Heart right ventricle (tissue), 16 donors: ENCODE data around the gene OR14A2. TPM values are rescaled to one million over a fixed set of nuclear protein-coding genes. Genes with fewer than 3 reads are reported as not detected.

Experiments
- ATAC-seq, 8 donors: fragments of 200-7000 bp; cut with Tn5 transposase; one replicate each; pipeline ENCODE4 v1.9.1; 2020; ENCODE audit warnings: mild to moderate bottlenecking in 8 of 8, moderate library complexity in 8 of 8, moderate number of reproducible peaks in 1 of 8
- DNase-seq, 2 donors: peaks; one replicate each; pipeline ENCODE4 v3.0.0-alpha.2; 2020
- H3K27ac ChIP-seq, 10 donors: fragments of 200-600 bp; sonication (generic) in 2 of 10; one replicate each; pipeline versions ENCODE4 v1.5.0 to v1.8.0; 2020 to 2022; ENCODE audit warnings: mild to moderate bottlenecking in 3 of 10
- H3K27me3 ChIP-seq, 7 donors: fragments of 200-600 bp; one replicate each; pipeline ENCODE4 v1.8.0; 2021 to 2022; ENCODE audit warnings: mild to moderate bottlenecking in 2 of 7
- H3K36me3 ChIP-seq, 9 donors: fragments of 200-600 bp; sonication (generic) in 1 of 9; one replicate each; pipeline versions ENCODE4 v1.5.0 to v1.8.0; 2020 to 2022; ENCODE audit warnings: mild to moderate bottlenecking in 2 of 9
- H3K4me1 ChIP-seq, 9 donors: fragments of 200-600 bp; sonication (generic) in 1 of 9; one replicate each; pipeline versions ENCODE4 v1.5.0 to v1.8.0; 2020 to 2022; ENCODE audit warnings: mild to moderate bottlenecking in 4 of 9
- H3K4me3 ChIP-seq, 10 donors: fragments of 200-600 bp; sonication (generic) in 2 of 10; one replicate each; pipeline versions ENCODE4 v1.5.0 to v1.8.0; 2020 to 2022; ENCODE audit warnings: mild to moderate bottlenecking in 7 of 10, moderate library complexity in 2 of 10
- H3K9me3 ChIP-seq, 11 donors: fragments of 200-600 bp in 10 of 11; sonication (generic) in 2 of 11; one replicate each; pipeline versions ENCODE4 v1.5.0 to v1.8.0; 2013 to 2022; ENCODE audit warnings: mild to moderate bottlenecking in 2 of 11, control low read depth in 1 of 11, moderate library complexity in 1 of 11
- WGBS, 2 donors: extraction: QIAGEN DNeasy Blood & Tissue Kit; methylation state at CpG; one replicate each; pipeline ENCODE4 v1.1.7; 2013; ENCODE audit warnings: inconsistent platforms in 1 of 2; 5-methylcytosine and 5-hydroxymethylcytosine counted together
- intact Hi-C, 10 donors: fragments of 100-400 bp; cut with DNase I; formaldehyde crosslinking; loops; one replicate each; pipeline versions ENCODE4 v1.11.1 to v1.14.2; 2022
- polyA plus RNA-seq, 2 donors: library from polyadenylated mRNA; stranded (reverse); fragments of 200-250 nt; gene quantifications; one replicate each; pipeline ENCODE4 v1.2.3, GENCODE V29; 2013
- total RNA-seq, 10 donors: library from RNA; stranded (reverse); fragmentation: NEBNext Ultra II Directional in 3 of 10; extraction: Animal tissue kit (Norgen Biotek cat#: 25700) in 3 of 10; gene quantifications; one replicate each; pipeline versions ENCODE4 v1.2.1 to v1.2.4, GENCODE V29; 2021 to 2023
- TF ChIP-seq, protein P1 (sequence below), 9 donors: fragments of 200-600 bp; sonication (generic) in 2 of 9; IDR thresholded peaks; one replicate each; pipeline versions ENCODE4 v1.5.0 to v1.8.0; 2021 to 2022; ENCODE audit warnings: antibody characterized with exemption in 9 of 9, mild to moderate bottlenecking in 5 of 9, moderate library complexity in 1 of 9
- donor health status: Arrhythmogenic right ventricular cardiomyopathy.
- donor health status: ischemic (EF 13 %, LVEDD 7.1; RV severe dilation, severe dysfunction).
- donor health status: healthy with polysubstance abuse.
- donor health status: DM: no; HTN: yes; CAD: no.
- donor health status: DM: no; HTN: no; CAD: no.
- donor health status: ischemic (EF 25% LVEDD 6.9; RV normal size, moderate dysfunction).
- donor health status: ischemic (EF 25% LVEDD 5.7; RV mildly dilated, moderate dysfunction).
- donor health status: healthy.
- donor health status: DM: yes; HTN: yes; CAD: no.
- donor health status: Ischemic cardiomyopathy.
- donor health status: ischemic (EF 35%, LVEDD 5.7; RV mildly dilated, moderate dysfunction).
- donor health status: nonischemic (EF 11% LVEDD 7.7; RV severe dilation, severe dysfunction).
- donor health status: DM: yes; HTN: yes; CAD: no.
- donor health status: PGD.
- donor health status: ischemic (EF 29% LVEDD 5.4; RV normal size, mild dysfunction).
- donor health status: nonischemic (EF 23%, LVEDD 6.1; RV moderate dilation, normal function).

OR14A2 gene
- total and polyA plus RNA-seq, 12 donors, result not detected

DNA sequence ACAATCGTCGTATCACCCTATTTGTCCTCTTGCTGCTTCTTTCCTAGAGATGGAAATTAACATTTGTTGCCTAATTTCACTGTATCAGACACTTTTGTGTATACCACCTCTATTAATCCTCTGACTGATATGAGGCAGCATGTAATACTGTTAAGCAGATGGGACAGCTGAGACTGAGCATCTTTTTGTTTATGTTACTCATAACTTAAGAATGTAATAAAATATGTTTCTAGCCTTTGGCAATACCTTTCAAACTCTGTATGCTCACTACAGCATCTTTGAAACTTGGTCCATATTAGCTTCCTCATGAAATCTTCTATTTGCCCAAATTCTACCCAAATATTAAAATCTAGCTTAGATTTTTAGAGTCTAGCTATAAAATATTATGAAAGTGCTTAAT lies 7.2 kb downstream of the OR14A2 start:
- TF ChIP-seq, protein P1, sequence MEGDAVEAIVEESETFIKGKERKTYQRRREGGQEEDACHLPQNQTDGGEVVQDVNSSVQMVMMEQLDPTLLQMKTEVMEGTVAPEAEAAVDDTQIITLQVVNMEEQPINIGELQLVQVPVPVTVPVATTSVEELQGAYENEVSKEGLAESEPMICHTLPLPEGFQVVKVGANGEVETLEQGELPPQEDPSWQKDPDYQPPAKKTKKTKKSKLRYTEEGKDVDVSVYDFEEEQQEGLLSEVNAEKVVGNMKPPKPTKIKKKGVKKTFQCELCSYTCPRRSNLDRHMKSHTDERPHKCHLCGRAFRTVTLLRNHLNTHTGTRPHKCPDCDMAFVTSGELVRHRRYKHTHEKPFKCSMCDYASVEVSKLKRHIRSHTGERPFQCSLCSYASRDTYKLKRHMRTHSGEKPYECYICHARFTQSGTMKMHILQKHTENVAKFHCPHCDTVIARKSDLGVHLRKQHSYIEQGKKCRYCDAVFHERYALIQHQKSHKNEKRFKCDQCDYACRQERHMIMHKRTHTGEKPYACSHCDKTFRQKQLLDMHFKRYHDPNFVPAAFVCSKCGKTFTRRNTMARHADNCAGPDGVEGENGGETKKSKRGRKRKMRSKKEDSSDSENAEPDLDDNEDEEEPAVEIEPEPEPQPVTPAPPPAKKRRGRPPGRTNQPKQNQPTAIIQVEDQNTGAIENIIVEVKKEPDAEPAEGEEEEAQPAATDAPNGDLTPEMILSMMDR (IDR thresholded peaks at IDR 0.05), result no peak
- 83% methylated on average over 2 of the region's 2 CpGs for WGBS, 2 donors
- no peaks in the 10 kb centered on the region for H3K4me1 ChIP-seq
- no peak overlapping the region for H3K27ac ChIP-seq
- no peaks in the 10 kb centered on the region for H3K9me3 ChIP-seq
- no peak overlapping the region for H3K4me3 ChIP-seq
- H3K27me3 ChIP-seq, result no peaks in the 10 kb centered on the region
- H3K36me3 ChIP-seq, result no peaks in the 10 kb centered on the region
- DNase-seq (no peak), ATAC-seq (no peak)
- intact Hi-C loops, result no loop called here

DNA sequence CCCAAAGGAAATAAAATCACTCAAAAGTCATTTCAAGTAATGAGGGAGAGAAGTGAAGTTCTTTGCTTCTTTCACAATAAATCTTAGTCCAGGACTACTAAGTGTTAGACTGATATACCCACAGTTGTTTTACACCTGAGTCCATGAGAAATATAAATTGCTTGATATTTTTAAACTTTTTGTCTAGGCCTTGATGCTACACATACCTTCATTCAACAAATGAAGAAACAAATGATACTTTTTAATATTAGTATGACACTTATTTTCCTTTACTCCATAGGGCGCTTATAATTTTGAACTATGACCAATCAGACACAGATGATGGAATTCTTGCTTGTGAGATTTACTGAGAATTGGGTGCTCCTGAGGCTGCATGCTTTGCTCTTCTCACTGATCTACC lies 9.6 kb downstream of the OR14A2 start, which contains the start of gene OR14K1:
OR14K1 (plus strand) TSS at position 301 of the 400 bp plus-strand sequence; CDS start at position 301, 0 bp downstream.
- Histone ChIP-seq H3K4me3 (no peak within 1 kb of the TSS), H3K27me3 (no peaks in the 10 kb centered on the region), H3K9me3 (no peaks in the 10 kb centered on the region), H3K4me1 (no peaks in the 10 kb centered on the region), H3K36me3 (no peaks in the 10 kb centered on the region), H3K27ac (no peak within 1 kb of the TSS)
- DNase-seq (no peak), ATAC-seq (no peak)
- WGBS, 2 donors, result 91 to 93% methylated on average over 1 of the region's 1 CpG
- TF ChIP-seq, protein P1 (IDR thresholded peaks at IDR 0.05), result no peak
- intact Hi-C loops, result no loop called here

DNA sequence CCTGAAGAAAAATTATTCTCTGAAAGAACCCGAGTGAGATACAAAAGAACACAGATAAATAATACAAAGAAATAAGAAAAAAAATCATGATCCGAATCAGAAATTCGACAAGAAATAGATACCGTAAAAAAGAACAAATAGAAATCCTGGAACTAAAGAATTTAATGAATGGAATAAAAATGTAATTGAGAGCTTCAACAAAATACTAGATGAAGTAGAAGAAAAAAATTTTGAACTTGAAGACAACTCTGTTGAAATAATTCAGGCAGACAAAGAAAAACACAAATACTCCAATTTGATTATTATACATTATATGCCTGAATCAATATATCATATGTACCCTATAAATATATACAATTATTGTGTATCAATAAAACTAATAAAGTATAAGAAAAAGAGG lies 26.7 kb downstream of the OR14A2 start:
- Histone ChIP-seq H3K27ac (no peak overlapping the region), H3K4me3 (no peak overlapping the region), H3K9me3 (peaks cover 0 to 51% (median 7%) of the 10 kb centered on the region in 11 donors), H3K27me3 (no peaks in the 10 kb centered on the region), H3K4me1 (no peaks in the 10 kb centered on the region), H3K36me3 (no peaks in the 10 kb centered on the region)
- 88 to 93% methylated on average over 4 of the region's 4 CpGs for WGBS, 2 donors
- intact Hi-C loops, result no loop called here
- no peak for DNase-seq
- ATAC-seq, result no peak
- TF ChIP-seq, protein P1 (IDR thresholded peaks at IDR 0.05), result no peak

GRCh38 chr1:247716546-247716945 lies 31.4 kb downstream of the OR14A2 start, which contains the start of gene OR6F1:
Gene OR6F1, minus strand, starts transcription at chr1:247716646. Its CDS starts 3,891 bp downstream, at chr1:247712755.
- H3K4me1 ChIP-seq, result no peaks in the 10 kb centered on the region
- H3K27ac ChIP-seq, result no peak within 1 kb of the TSS
- H3K4me3 ChIP-seq, result no peak within 1 kb of the TSS
- intact Hi-C loops, result no loop called here
- ATAC-seq (no peak), DNase-seq (no peak)
- H3K9me3 ChIP-seq, result peaks cover 0 to 26% (median 7%) of the 10 kb centered on the region in 11 donors
- H3K36me3 ChIP-seq, result no peaks in the 10 kb centered on the region
- TF ChIP-seq, protein P1 (IDR thresholded peaks at IDR 0.05), result no peak
- 80 to 88% methylated on average over 3 of the region's 3 CpGs for WGBS, 2 donors
- no peaks in the 10 kb centered on the region for H3K27me3 ChIP-seq
